Medulla oblongata (tissue), 1 donor: Measurements from ENCODE around the gene CLEC2B.

Source experiments
- DNase-seq: peaks from one replicate; pipeline ENCODE4 v3.0.0-alpha.2; 2015; ENCODE audit errors: extremely low spot score

CLEC2B gene

DNA sequence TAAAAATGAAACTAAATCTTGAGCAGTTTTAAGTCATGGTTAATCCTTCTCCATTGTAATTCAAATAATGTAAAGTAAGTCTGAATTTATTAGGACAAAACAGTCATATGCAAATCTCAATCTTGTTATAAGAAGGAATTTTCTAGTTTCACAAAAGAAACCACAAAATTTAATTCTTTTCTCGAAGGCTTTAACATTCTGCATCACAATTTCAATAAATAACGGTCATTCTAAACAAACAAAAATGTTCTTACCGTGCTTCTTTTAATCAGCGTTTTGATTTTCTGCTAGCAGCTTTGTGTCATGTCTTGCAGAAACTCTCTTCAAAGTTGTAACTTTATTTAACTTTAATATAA is 225 bp downstream of the CLEC2B start:
- DNase-seq, result peak; percentile 9

DNA sequence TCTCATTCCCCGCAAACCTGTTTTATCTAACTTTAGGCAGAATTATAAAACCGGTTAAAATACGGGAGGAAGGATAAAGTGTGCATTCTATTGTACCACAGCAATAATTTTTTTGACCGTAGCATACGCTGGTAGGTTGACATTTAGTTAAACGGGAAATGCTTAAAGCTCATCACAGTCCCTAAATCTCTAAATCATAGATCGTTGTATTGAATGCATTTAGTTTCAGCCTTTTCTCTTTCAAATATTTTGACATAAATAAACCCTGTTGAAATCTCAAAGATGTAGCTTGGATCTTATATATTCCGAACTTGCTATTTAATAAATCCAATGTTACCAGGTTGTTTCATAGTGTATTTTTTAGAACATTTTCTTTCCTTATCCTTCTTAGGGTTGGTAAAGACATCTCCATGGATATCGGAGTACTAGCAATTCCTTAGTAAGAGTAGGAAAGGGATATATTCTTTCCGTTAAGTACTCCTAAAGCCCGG is 798 bp downstream of the CLEC2B start:
- peak; percentile 26 for DNase-seq

DNA sequence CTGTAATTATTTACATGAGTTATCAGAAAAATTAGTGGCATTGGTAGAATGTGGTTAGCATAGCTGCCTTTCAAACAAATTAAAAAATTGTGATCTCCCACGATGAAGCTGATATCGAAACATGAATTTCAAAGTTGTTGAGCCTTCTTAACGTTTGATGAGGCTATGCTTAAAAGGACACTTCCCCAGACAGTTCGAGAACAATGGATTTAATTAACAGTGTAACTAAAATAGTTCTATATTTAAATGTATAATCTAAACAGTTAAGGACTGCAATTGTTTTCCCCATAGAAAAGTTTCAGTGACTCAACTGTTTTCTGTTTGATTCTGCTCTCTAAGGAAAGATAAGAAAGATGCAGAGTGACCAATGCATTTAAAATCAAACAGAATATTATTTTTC is 1.6 kb downstream of the CLEC2B start:
- peak; percentile 24 for DNase-seq

DNA sequence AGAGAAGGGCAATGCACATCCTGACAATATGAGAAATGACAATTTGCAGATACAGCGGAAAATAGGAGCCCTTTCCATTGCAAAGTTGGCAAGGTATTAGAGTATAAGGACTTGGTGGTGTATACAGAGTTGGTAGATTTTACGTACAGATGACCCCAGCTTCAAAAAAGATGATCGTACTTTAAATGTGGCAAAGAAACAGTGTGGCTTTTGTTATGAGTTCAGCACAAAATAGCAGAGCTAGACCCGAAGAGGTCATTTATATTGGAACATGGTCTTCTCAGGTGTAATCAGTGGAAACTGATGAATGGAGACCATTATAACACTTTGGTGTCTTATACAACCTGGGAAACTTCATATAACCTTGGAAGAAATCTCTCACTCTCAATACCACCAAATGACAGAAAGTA is 2.3 kb downstream of the CLEC2B start:
- DNase-seq, result peak; percentile 33

DNA sequence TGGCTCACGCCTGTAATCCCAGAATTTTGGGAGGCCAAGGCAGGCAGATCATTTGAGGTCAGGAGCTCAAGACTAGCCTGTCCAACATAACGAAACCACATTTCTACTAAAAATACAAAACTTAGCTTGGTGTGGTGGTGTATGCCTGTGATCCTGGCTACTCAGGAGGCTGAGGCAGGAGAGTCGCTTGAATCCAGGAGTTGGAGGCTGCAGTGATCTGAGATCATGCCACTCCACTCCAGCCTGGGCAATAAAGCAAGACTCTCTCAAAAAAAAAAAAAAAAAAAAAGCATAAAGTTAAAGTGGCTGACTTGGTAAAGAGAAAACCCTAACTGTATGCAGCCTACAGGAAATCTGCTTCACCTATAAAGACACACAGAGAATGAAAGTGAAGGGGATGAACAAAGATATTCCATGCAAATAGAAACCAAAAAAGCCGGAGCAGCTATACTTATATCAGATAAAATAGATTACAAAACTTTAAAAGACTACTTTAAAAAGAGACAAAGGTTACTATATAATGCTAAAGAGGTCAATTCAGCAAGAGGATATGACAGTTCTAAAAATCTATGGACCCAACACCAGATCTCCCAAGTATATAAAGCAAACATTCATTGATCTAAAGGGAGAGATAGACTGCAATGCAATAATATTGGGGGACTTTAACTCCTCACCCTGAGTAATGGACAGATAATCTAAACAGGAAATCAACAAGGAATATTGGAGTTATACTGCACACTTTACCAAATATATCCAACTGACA is 4.1 kb downstream of the CLEC2B start:
- peak; percentile 13 for DNase-seq

DNA sequence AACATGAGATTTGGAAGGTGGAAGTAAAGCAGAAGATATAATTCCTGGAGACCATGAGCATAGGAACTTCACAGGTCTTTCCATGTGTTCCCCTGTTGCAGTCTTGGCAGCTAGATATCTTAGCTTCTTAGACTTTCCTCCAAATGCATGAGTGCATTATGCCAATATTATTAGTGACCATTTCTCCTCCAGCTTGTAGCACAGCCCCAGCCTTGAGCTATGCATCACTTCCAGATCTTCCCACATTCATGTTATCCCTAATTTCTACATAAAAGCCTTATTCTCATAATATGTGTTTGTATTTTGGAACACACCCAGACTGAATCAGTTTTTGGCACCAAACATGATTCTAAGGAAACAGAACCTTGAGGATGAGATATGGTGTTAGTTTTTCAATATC is 11.0 kb downstream of the CLEC2B start:
- DNase-seq, result no peak

DNA sequence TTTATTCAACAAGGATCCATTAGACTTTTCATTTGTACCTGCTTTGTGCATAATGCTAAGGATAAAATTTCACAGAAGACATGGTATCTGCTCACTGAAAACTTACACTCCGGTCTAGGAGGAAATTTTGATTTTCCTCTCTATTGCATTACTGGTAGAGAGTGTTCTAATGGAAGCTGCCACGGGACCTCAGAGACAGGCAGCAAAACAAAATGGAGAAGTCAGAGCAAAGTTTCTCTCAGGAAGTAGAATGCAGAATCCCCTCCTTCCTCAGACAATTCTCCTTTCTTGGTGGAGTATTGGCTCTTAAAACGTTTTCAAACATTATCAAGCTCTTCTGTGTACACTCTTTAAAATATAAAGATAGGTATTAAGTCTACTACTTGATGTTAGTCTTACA is 12.3 kb downstream of the CLEC2B start:
- peak; percentile 19 for DNase-seq

DNA sequence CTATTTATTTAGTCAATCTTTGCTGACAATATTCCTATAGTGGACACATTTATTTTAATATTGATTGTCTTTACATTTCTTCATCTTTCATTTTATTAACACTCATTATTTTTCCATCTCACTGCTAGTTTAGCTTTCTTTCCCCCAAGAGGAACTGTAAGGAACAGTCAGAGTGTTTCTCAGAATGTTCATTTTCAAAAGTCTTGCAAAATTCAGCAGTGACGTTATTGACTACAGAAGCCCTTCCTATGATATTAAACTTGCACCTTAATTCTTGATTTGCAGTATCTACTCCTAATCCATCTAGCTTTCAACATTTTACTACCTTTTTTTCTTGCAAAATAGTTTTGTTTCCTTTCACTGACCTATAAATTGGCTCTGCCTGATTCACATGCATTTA is 13.0 kb downstream of the CLEC2B start:
- no peak for DNase-seq

DNA sequence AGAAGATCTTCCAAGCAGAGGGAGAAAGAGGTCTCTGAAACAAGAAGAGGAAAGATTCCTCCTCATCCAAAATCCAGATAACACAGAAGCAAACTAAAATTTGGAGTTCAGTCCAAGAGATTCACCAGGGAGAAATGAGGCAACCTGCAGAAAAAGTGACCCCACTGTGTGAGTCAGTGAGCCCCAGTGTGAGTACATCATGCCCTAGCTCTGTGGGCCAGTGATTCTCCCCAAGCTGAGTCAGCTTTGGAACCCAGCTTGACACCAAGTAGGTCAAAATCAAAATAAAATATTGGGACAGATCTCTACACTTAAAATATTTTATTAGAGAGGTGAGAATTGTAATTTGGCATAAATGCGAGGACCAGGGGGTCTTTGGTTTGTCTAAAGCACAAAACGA is 17.2 kb downstream of the CLEC2B start:
- no peak for DNase-seq

DNA sequence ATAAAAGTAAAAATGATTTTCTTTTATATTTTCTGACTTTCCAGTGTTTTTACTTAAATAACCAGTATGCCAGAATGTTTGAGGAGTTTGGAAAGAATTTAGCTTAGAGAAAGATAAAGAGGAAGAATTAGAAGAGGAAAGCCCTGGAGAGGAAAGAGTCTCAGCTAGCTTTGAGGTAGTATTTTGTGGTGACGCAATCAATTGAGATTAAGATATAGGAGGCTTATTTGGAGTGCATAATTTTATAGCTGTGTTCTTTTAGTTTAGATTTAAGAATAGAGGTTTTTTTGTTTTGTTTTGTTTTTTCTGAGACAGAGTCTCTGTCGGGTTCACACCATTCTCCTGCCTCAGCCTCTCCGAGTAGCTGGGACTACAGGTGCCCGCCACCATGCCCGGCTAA is 18.1 kb downstream of the CLEC2B start:
- no peak for DNase-seq

DNA sequence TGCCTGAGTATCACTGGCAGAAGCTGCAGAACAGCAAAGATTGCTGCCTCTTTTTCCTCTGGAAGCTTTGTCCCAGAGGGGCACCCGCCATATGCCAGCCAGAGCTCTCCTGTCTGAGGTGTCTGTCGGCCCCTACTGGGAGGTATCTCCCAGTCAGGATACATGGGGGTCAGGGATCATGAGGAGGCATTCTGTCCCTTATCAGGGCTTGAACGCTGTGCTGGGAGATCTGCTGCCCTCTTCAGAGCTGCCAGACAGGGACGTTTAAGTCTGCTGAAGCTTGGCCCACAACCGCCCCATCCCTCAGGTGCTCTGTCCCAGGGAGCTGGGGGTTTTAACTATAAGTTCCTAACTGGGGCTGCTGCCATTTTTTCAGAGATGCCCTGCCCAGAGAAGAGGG is 20.3 kb downstream of the CLEC2B start:
- DNase-seq, result no peak

DNA sequence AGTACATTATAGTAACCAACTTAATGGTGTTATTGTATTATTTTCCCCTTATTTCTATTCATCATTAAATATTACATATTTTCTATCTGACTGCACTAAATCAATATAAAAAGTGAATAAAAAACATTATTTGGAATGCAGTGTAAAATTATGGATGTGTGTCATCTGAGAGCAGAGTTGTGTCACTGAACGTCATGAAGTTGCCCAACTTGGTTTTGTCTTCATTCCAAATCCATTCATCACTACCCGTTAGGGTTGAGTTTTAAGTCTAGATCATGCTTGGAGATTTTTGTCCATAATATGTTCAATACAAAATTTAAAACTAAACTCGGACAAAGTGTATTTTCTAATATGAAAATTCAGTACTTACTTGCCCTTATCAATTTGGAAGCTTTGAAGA is 25.7 kb downstream of the CLEC2B start:
- no peak for DNase-seq

DNA sequence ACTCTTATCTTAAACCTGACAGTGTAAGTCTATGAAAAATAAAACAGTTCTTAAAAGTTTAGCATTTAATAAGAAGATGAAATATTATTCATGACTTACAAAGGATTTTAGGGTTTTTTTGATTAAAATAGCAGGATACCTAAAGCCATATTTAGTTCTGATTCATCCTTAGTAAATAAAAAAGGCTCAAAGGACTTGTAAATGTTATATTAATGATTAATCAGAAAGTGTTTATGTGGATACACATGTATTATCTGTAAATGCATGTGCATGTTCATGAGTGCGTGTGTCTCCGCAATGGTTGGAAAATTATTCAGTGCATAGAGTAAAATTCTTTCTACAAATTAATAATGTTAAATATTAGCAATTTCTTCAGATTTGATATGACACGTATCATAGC is 37.4 kb downstream of the CLEC2B start:
- DNase-seq, result no peak

DNA sequence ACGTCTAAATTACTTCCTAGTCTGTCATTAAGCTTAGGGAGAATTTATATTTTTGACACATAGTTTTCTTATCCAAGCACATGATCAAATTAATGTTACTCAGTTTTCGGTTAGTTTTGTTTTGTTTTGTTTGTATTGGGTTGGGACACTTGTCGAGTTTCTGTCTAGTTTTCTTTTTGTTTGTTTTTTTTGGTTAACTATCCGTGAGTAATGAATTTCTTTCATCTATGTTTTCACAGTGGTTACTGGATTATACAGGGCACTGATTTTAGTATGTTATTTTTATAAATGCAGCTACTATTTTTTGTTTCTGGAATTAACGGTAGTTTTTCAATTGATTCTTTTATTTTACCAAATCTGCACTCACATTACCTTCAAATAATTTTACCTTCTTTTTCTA is 39.2 kb downstream of the CLEC2B start:
- DNase-seq, result no peak

DNA sequence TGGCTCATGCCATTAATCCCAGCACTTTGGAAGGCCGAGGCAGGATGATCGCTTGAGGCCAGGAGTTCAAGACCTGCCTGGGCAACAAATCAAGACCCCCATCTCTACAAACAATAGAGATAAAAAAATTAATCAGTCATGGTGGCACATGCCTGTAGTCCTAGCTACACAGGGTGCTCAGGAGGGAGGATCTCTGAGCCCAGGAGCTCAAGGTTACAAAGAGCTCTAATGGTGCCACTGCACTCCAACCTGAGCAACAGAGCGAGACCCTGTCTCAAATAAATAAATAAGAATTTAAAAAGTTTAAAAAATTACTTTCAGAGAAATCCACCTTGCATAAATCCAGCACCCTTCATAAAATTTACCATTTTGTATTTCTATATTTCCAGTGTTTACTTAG is 39.7 kb downstream of the CLEC2B start:
- DNase-seq, result no peak

DNA sequence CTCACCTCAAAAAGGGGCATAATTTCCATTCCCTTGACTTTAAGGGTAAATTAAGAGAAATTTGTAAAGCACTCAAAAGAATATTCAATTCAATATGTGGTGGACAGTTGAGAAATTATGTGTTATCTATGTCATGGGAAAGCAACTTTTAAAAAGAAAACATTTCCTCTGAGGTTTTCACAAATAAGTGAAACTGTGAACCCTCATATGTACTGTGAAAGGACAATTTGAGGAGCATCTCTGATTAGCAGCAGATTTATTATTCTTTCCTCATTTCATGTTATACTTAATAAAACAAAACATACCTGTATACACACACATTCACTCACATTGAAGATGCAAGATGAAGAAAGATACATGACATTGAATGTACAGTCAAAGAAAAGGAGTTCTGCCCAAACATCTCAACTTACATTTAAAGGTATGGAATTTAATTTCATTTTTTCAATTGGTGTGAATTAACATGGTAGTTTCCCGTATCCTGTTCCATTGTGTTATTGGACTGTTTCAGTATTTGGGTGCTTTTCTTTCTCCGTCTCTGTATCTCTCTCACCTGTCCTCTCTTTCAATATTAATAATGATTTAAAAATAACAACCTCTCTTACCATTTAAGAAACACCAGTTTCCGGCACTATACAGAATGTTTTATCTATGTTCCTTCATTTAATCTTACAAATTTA is 41.8 kb downstream of the CLEC2B start, which contains the start of gene KLRF1:
Gene KLRF1 (plus strand): TSS at position 273 of the 680 bp plus-strand sequence. CDS start 64 bp downstream, at position 337.
- no peak for DNase-seq

DNA sequence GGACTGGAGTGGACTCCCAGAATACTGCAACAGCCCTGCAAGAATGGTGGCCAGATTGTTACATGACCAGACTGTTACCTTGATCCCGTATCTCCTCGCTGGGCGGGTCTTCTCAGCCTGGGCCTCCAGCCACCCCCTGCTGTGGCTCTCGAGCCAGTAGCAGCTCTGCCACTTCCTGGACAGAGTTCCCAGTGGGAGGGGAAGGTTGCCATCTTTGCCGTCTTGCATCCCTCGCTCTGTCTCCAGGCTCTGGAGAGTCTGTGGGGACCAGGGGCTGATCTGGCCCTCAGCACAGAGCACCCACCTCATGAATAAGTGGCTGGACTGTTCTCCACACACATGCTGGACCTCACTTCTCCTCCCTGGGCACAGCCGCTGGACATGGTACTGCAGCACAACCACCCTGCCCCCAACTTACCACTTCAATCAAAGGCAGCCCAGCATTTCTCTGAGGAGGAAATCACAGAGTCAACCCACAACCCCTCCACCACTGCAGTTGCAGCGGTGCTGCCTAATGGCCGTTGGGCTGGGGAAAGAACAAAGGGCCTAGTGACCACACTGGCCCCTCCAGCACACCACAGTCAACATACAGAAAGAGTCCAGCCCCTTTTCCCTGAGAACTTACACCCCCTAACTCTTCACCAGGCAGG is 48.7 kb downstream of the CLEC2B start:
- DNase-seq, result no peak

DNA sequence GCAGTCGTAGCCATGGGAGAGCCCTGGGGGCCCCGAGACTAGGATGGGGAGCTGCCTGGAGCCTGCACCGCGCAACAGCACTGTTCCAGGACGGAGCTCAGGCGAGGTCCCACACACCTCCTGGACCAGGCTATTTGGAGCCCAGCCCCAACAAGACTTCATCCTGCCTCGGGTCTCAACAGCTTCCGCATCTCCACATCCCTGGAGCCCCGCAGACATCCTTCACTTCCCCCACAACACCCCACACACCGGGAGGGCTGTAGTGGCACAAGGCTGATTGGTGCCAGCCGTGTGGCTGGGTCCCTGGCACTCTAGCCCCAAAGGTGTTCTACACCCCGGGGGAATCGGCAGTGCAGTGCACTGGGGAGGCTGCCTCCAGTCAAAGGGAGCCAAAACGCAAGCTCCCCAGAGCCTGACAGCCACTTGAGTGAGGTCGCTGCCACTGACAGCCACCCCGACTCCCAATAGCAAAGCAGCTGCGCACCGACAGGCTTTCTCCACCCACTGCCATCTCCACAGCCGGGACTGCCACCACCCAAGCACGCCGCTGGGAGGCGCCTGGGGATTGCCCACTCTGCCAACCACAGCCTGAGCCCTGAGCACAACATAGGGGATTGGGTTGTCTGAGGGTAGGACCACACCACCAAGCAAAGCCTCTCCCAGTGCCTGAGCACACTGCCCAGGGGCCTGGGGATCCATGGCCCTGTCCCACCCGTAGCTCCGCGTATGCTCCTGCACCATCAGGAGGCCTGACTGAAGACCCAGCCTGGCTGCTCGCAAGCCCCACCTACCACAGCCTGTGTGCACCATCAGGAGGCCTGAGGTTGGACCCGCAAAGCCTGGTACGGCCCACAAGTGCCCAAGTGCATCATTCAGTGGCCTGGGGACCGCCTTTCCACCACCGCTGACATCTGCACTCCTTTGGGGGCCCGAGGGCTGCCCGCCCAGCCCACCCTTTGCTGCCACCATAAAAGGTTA is 55.0 kb downstream of the CLEC2B start:
- peak; percentile 37 for DNase-seq

DNA sequence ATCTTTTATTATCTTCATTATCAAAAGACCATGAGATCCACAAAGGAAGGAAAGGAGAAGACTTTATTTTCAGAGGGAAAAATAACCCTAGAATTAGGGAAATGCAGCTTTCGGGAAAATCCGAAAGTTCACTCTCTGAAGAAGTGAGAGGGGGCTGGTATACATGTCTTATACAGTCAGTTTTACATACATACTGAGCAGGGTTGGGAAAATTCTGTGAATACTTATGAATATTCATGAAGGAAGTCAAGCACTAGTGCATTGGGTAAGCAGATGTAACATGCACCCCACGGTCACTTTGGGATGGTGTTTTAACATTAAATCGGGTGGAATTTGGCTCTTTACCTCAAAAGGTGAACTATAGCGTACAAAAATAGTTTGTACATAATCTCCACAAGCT is 57.5 kb downstream of the CLEC2B start:
- no peak for DNase-seq

DNA sequence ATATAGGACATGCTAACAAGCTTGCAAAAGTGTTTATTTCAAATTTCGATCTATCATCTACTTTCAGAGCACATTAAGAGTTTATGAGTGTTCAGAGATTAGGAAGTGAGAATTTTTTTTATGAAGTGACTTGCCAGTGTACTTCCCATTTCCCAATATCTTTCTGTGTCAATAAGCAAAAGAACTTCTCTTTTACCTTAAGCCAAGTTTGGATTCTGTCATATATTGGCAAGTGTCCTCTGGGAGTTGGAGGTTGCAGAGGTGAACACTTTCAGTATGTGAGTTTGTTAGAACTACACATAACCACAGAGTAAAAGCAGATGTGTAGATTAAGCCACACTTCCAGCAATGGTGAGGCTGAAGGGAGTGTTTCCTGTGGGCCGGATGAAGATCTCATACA is 58.5 kb downstream of the CLEC2B start:
- peak; percentile 12 for DNase-seq

DNA sequence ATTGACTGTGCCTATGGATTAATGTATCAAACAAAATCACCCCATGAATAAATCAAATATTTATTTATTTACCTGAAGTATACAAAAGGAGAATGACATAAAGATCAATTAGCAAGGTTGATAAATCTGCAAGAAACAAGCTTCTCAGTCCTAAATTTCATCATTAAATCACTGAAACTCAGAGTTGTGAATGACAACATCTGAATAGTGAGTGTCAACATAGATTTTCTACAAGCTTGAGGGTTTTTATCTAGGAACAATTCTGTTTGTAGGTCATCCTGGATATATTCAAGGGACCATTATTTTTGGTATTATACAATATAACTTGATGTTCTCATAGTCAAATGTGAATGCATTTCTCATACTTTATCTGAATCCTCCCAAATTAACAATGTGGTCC is 59.3 kb downstream of the CLEC2B start:
- no peak for DNase-seq

DNA sequence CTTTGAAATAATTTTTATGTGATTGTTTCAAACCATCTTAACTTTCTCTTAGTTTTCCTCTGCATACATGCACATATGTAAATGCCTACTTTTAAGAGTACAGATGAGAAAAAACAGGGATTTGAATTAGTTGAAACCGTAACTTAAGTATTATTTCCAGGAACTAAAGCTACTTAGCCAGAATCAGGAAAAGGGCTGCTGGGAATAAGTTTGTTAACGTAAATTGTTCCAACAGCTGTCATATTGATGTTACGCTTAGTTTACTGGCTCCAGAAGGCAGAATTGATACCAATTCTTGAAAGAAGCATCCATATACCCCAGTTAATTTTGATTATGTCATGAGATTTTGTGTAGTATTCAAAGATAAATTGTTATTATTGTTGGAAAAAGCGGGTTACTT is 59.8 kb downstream of the CLEC2B start:
- DNase-seq, result no peak
